HG03108 (cell line): ENCODE results near the gene SEC11C.

Experiments used
- ATAC-seq: cut with Tn5 transposase; IDR thresholded peaks from one replicate; pipeline ENCODE4 v1.9.1; 2021; ENCODE audit warnings: moderate library complexity; ENCODE audit not compliant: unreplicated experiment

SEC11C gene

DNA sequence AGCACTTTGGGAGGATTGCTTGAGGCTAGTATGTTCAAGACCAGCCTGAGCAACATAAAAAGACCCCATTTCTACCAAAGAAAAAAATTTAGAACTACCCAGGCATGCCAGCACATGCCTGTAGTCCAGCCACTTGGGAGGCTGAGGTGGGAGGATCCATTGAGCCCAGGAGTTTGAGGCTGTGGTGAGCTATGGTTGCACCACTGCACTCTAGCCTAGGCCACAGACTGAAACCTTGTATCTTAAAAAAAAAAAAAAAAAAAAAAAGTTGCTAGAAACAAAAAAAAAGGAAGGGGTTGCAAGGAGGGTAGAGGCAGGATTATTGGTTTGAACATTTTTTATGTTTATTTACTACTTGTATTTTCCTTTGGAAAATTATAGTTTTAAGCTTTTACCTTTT is 4.8 kb downstream of the SEC11C start:
- no peak for ATAC-seq

DNA sequence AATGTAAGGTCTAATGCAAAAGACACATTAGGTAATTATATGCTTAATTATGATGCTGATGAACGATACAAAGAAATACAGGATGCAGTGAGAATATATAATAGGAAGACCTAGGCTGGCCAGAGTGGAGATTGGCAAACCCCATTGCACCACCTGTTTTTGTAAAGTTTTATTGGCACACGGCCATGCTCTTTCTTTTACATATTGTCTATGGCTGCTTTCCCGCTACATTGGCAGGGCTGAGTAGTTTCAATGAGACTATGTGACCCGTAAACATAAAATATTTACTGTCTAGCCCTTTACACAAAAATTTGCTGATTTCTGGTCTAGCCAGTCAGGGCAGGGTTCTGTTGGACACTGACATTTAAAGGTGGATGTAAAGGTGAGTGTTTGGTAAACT is 5.4 kb downstream of the SEC11C start:
- no peak for ATAC-seq

DNA sequence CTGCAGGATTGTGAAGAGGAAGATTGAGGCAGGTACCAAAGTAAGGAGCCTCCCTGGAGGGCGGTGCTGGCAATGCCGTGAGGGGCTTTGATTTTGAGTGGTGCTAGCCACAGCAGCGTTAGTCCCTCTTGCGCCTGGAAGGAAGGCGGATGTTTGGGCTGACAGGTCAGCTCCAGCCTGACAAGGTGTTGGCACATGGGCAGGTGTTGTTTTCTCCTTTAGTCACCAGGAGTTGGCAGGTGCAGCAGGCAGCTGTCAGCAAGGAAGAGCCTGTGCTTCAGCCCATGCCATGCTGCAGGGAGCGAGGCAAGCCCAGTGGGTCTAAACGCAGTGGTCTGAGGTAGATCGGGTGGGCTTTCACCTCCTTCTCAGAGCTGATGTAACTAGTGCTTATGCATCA is 8.5 kb downstream of the SEC11C start:
- no peak for ATAC-seq

DNA sequence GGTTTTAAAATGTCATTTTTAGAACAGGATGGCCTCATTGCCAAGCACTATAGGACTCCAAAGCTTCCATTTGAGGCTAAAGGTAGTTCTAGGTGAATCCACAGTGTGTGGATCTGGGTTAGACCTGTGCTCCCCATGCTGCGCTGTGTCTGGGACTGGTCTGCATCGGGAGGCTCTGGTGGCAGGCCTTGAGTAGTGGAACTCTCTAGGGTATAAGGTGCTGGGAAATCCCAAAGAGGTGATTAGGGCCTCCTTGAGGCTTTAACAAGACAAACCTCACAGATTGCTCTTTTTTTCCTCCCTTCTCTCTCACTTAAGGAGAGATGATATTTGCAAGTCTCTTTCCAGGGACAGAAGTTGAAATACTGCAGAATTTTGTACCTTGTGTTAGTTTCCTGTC is 9.3 kb downstream of the SEC11C start:
- no peak for ATAC-seq

DNA sequence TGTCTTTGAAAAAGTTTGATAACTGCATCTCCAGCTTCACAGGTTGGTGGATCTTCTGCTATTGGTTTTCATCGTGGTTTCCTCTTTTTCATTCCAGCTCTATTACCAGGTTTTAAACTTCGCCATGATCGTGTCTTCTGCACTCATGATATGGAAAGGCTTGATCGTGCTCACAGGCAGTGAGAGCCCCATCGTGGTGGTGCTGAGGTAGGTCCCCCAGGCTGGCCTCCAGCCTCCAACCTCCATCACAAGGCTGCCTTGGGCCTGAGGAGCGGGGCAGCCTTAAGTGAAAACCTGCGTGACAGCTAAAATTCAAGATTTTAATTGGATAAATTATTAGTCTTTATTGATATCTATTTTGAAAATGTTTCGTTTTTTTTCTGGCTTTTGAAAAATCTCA is 9.7 kb downstream of the SEC11C start:
- ATAC-seq = no peak

DNA sequence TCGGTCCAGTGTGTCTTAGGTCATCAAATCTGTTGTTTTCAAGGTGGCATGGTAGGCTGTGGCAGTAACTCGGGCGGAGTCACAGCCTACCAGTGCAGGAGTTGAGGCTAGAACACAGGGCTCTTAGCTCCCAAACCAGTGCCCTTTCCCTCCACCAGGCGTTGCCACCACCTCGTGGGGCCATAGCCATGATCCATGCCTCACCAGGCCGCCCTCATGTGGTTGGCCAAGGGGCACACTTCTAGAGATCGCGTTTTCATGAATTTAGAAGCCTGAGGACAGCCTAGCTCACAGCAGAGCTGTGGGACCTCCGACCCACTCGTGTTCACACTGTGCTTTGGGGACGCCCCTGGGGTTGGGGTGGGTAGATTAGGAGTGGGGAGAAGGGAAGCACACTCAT is 10.6 kb downstream of the SEC11C start:
- no peak for ATAC-seq

DNA sequence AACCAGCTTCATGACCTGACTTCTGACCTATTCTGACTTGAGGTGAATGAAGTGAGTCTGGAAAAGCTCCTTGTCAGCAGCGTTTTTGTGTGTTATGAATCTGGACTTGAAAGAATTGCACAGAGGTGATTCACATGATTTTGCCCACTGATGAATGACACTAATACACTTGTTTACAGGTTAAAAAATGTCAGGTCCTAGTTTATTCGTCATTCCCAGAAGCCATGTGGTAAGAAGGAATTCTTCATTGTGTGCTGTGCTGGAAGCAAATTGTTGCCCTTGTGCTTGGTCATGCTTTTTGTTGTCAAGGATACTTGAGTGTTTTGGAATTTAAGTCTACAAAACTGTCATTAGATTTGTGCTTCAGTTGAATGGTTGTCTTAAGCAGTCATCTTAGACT is 15.5 kb downstream of the SEC11C start:
- ATAC-seq = no peak

DNA sequence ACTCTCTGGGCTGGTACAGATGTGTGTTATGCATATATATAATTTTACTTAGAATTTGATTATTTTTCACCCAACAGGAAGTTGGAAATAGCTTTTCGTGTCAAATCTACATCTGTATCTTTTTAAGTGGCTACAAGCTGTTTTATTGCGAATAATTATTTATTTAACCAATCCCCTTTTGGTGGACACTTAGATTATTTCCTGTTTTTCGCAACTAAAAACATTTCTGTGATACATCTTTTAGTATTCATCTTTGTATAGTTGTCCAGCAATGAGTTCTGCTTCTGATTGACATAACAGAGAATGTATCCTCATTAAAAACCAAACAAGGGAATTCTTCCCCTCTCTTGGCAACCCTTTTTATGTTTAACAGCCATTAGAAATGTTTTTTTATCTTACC is 16.6 kb downstream of the SEC11C start:
- no peak for ATAC-seq

DNA sequence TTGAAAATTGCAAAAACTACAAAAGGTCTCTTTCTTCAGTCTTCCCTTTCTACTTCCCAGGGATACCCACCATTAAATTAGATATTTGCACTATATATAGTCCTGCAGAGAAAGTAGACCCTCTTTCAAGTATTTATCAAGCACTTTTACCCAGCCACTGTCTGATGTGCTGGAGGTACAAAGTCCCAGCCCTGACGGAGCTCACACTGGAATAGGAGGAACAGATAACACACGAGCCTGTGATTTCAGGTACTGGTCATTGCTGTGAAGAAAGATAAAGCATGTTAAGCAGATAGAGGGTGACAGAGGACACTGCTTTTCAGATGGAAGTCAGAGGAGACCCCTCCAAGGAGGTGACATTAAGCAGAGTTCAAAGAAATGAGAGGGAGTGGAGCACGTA is 19.6 kb downstream of the SEC11C start:
- ATAC-seq = no peak

DNA sequence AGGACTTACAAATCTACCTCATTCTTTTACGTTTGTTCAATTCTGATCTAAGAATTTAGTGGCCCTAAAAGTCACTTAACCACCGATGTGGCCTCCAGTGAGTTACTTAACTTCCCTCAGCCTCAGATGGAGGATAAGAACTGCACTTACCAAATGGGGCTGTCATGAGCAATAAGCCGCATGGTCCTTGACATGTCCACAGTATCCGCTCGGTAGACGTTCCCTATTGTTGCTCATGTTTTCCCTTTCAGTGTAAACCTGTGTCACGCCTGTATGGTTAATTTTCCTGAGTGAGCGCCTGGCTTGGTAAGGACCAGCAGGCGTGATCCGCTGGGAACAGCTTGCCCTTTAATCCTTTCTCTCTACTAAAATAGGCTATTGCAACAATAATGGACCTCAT is 20.3 kb downstream of the SEC11C start:
- no peak for ATAC-seq

DNA sequence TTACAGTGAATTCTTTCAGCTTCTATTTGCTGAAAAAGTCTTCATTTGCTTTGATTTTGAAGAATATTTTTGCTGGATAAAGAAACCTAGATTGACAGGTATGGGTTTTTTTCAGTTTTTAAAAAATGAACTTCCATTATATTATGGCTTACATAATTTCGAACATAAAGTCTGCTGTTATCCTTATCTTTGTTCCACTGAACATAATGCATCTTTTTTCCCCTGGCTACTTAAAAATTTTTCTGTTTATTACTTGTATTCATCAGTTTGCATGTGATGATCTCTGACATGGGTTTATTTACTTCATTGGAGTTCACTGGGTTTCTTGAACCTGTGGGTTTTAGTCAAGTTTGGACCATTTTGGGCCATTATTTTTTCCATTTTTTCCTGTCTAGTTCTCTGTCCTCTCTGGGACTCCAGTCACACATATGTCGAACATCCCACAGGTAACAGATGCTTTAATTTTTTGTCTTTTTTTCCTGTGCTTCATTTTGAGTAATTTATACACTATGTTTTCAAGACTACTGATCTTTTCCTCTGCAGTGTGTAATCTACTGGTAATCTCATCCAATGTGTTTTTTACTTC is 33.1 kb downstream of the SEC11C start:
- no peak for ATAC-seq

DNA sequence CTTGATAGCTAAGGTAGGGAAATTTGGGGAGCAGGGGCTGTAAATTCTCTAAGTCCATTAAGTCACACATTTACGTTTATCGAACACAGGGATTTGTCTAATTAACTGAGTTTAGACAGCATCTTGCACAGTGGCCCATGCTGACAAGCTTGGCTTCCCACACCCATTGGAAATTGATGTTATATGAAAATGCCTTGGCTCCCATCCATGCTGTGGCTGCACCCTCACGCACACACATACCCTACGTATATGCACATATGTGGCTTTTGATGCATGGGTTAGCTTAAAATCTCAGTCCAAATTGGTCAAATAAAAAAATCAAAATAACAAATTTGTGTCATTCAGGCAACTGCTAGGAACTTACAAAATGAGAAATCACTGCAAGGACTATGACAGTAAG is 37.8 kb downstream of the SEC11C start:
- no peak for ATAC-seq

DNA sequence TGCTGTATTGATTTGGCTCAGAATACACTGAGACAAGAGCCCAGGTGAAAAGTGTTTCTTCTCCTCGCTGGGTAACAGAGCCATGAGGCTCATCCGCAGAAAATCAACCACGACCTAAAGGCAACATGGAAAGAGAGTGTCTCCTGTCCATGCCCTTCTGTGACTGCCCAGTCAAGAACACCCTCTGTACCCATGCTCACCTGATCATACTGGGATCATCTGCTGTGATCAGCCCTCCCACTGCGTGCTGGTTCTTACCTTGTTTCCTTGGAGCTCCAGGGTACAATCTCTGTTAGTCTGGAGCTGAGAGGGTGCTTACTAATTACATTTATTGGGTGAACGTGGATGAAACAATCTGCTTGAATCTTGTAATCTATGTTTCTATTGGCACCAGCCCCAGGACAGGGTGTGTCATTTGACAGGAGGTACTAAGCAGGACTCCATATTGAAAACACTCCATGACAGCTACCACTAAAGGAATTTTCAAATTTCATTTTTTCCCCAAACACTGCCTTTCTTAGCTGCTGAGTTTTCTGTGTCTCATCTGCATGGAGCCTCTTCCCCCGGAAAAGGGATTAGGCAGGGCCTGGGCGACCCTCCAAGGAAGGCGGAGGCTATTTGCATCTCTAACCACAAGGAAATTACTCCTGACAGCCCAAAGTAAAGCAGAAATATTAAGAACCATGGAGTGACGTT is 40.6 kb downstream of the SEC11C start:
- no peak for ATAC-seq

DNA sequence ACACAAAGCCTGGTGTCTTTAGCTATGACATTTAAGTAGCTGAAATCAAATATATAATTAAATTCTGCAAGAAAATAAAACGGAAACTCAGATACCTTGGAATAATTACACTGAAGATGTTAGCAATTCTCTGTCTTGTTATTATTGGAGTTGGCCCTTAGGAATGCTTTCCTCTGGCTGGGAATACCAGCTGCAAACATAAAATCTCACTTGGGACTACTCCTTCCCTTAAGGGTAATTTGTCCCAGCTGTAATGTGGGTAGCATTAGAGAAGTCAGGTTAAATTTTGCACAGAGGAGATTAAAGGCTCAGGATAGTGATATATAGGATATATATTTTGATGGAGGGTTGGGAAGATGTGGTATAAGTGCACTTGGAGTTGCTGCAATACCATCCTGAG is 43.0 kb downstream of the SEC11C start:
- no peak for ATAC-seq

DNA sequence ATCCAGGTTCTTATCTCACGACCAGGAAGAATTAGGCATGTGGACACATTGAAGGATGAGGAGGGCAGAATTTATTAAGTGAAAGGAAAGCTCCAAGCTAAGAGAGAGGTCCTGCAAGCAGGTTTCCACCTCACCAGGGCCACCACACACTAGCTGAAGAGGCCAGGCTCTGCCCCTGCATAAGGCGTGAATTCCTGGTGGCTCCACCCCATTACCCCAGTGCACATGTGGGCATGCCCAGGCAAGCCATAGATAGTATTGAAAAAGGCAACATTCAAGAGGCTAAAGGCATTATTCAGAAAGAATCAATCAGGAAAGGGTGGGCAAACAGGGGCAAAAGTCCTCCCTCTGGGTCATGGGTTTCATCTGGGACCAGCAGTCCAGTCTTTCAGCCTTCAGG is 49.3 kb downstream of the SEC11C start:
- no peak for ATAC-seq

DNA sequence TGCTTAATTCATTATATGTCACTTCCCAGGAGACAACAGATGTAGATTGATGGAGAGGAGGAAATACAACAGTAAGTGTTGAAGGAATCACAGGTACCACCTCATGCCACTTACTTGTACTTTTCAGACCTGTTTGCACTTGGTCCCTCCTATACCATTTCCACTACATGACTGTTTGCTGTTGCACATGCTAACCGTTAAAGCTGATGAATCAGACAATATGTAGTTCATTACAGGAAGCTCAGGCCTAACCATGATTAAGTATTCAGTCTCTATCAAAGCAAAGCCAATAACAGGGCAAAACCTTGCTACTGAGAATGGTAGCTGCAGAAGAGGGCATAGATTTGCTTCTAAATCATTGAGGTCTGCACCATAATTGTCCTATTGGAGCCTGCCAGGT is 50.1 kb downstream of the SEC11C start:
- no peak for ATAC-seq

DNA sequence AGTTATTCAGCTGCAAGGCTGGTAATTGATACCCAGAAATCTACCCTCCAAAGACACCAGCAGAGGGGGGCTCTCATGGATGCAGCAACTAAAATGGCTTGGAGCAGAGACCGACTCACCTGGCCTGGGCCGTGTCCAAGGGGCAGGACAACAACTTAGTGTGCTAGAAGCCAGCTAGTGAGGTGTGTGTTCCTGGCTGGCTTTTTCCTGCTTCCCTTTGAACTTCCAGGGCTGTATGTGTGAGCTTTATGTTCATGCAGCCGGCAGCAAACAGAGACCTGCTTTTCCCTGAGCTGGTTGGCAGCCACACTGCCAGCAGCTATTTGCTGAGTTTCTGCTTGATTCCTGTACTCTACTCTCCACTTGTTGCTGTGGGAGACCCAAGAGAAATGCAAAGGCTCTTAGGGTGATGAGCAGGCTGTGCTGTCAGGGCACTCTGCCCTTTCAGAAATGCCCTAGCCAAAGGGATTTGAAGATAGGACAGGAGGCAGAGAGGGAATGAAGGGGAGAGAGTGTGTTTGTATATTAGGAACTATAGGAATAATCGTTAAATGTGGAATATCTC is 56.6 kb downstream of the SEC11C start:
- no peak for ATAC-seq

DNA sequence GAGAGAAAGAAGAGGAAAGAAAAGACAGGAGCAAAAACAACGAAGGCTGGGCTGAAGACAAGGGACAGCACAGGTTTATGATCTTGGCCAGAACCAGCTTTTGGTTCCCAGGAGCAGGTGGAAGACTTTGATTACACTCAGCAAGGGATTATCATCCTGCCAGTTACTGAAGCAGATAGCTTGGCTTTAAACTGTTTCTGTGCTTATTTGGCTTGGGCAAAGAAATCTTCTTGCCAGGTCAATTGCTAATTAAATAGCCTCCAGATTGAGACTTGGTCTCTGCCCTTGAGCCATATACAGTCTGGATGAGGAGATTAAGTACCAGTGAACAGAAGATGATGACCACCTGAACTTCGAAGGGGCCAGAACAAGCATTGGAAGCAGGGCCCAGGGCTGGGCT is 58.0 kb downstream of the SEC11C start:
- ATAC-seq = no peak

DNA sequence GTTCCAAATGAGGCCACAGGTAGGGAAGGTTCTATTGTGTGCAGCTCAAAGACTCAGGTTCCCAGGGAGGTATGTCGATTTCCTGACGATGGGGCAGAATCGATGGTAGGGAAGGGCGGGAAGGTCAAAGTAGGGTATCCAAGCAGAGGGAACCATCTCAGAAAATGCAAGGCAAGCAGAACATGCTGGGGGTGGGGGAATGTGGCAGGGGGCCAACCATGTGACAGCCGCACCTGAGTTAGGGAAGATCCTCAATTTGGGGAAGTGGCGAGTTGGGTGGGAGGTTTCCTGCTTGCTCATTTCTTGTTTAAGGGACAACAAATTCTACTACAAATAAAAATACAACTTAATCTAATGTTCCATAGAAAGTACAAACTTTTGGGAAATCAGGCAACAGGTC is 58.5 kb downstream of the SEC11C start:
- ATAC-seq = no peak

DNA sequence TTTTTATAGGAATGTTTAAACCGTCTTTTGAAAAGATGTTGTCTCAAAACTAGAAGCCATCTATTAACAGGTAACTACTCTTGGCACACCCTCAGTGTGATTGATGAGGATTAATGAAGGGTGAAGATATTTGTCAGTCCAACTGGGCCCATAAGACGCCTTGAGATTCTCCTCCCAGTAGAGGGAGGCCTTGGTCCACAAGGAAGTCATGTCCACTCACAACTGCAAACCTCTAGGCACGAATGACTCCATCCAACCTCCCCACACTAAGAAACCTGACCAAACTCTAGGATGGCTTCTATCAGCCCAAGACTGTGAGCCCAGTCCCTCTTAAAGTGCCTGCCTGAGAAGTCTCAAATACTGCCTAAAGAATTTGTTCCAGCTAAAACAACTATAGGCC is 61.1 kb downstream of the SEC11C start:
- no peak for ATAC-seq

DNA sequence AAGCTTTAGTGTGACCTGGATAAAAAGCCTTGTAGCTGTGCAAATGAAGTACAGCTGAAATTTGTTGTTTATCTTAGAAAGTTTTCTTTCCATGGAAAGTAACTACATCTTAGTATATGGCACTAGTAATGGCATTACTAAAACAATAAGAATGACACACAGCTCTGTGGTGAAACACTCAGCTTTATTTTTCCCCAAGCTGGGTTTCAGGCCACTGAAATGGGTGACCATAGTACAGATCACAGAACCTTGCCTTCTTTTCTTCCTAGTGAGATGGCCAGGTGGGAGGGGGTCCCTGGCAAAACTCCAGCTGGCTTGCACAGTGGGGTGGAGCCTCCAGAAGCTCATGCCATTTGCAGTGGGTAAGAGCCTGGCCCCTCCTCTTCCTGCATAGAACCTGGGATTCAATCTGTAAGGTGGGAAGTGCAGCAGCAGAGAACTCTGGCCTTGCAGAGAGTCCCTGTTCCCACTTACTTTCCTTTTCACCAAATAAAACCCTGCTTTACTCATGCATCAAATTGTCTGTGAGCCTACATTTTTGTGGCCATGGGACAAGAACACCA is 62.7 kb downstream of the SEC11C start:
- no peak for ATAC-seq

DNA sequence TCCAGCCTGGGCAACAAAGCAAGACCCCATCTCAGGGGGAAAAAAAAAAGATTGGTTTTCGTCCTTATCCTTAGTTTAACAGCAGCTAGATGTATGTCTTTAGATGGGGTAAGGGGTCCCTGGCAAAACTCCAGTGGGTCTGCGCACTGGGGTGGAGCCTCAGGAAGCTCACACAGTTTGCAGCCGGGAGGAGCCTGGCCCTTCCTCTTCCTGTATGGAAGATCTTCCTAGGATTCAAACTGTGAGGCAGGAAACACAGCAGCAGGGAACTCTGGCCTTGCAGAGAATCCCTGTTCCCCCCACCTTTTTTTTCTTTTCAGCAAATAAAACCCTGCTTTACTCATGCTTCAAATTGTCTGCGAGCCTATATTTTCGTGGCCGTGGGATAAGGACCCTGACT is 67.8 kb downstream of the SEC11C start:
- ATAC-seq = no peak
